GM06990 (cell line): Measurements from ENCODE around the gene CAMSAP1.

ENCODE experiments used
- DNase-seq: peaks from one replicate; pipeline ENCODE4 v3.0.0-alpha.2; 2011; ENCODE audit not compliant: insufficient read length; ENCODE audit errors: extremely low read depth
- H3K27me3 ChIP-seq: replicated peaks from 2 replicates; pipeline ENCODE4 v1.6.0; 2011; ENCODE audit warnings: low read length; ENCODE audit not compliant: control insufficient read depth, insufficient read depth
- H3K36me3 ChIP-seq: 2 replicates; pipeline ENCODE4 v1.5.1; 2011; ENCODE audit warnings: low read length; ENCODE audit not compliant: control insufficient read depth, insufficient read depth
- H3K4me3 ChIP-seq: replicated peaks from 2 replicates; pipeline ENCODE4 v1.5.1; 2011; ENCODE audit warnings: low read depth, mild to moderate bottlenecking, control low read depth, low read length
- CTCF ChIP-seq: IDR thresholded peaks from 2 replicates; pipeline ENCODE4 v1.5.1; 2011; ENCODE audit warnings: low read length, control low read depth, mild to moderate bottlenecking, inconsistent platforms; ENCODE audit not compliant: insufficient read depth, poor library complexity, severe bottlenecking

CAMSAP1 gene

GRCh38 chr9:135927195-135928013 lies 20.1 kb upstream of the CAMSAP1 start:
- DNase-seq, result no peak
- Histone ChIP-seq H3K36me3 (peaks cover 6% of the 10 kb centered on the region), H3K4me3 (no peak overlapping the region), H3K27me3 (no peaks in the 10 kb centered on the region)
- no peak for TF ChIP-seq CTCF

GRCh38 chr9:135926402-135927194 lies 19.3 kb upstream of the CAMSAP1 start:
- Histone ChIP-seq H3K27me3 (no peaks in the 10 kb centered on the region), H3K4me3 (no peak overlapping the region), H3K36me3 (peaks cover 6% of the 10 kb centered on the region)
- TF ChIP-seq CTCF, result no peak
- DNase-seq, result no peak

- no peak for TF ChIP-seq CTCF
- no peaks in the 10 kb centered on the region for H3K27me3 ChIP-seq
- no peak for DNase-seq
- no peak overlapping the region for H3K4me3 ChIP-seq
- H3K36me3 ChIP-seq, result no peaks in the 10 kb centered on the region
These were observed 18.3 kb upstream of the CAMSAP1 start for GRCh38 chr9:135925496-135926133.

GRCh38 chr9:135924628-135925338 lies 17.4 kb upstream of the CAMSAP1 start:
- Histone ChIP-seq H3K27me3 (no peaks in the 10 kb centered on the region), H3K4me3 (no peak overlapping the region), H3K36me3 (no peaks in the 10 kb centered on the region)
- TF ChIP-seq CTCF, result peak; percentile 24
- no peak for DNase-seq

- H3K27me3 ChIP-seq, result no peaks in the 10 kb centered on the region
- DNase-seq, result no peak
- no peak overlapping the region for H3K4me3 ChIP-seq
- no peak for TF ChIP-seq CTCF
- H3K36me3 ChIP-seq, result no peaks in the 10 kb centered on the region
These were observed 16.2 kb upstream of the CAMSAP1 start for GRCh38 chr9:135923508-135923907.
